Measurements from ENCODE around the gene CREB3L1.

CREB3L1 gene

DNA sequence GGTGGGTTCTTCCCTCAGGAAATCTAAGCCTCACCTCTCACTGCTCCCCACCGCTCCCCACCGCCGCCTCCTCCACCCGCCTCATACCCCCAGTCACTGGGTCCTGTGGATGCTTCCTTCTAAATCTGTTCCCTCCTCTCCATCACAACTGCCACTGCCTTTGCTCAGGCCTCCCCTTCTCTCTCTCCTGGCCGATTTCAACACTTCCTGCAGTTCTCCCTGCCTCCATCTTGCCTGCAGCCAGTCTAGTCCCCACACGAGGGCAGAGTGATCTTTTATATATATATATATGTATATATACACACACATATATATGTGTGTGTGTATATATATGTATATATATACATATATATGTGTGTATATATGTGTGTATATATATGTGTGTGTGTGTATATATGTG lies 27.8 kb downstream of the CREB3L1 start:
- Mint-ChIP-seq H3K27me3 (ENCODE audit: low read depth) (peaks cover 4% of the 10 kb centered on the region), H3K4me1 (ENCODE audit: low read depth) (peaks cover 9% of the 10 kb centered on the region), H3K36me3 (ENCODE audit: low read depth) (no peaks in the 10 kb centered on the region), H3K27ac (no peak overlapping the region), H3K4me3 (no peak overlapping the region), H3K9me3 (no peaks in the 10 kb centered on the region)
- no peak for DNase-seq (ENCODE audit: low spot score)

GRCh38 chr11:46306296-46306853 lies 28.9 kb downstream of the CREB3L1 start:
- Mint-ChIP-seq H3K4me3 (no peak overlapping the region), H3K27ac (no peak overlapping the region)
- DNase-seq (ENCODE audit: low spot score), result no peak

GRCh38 chr11:46307369-46307768 lies 29.9 kb downstream of the CREB3L1 start:
- H3K9me3 Mint-ChIP-seq, result no peaks in the 10 kb centered on the region
- peaks cover 9% of the 10 kb centered on the region for H3K4me1 Mint-ChIP-seq (ENCODE audit: low read depth)
- H3K36me3 Mint-ChIP-seq (ENCODE audit: low read depth), result no peaks in the 10 kb centered on the region
- no peak for DNase-seq (ENCODE audit: low spot score)
- H3K27me3 Mint-ChIP-seq (ENCODE audit: low read depth), result peaks cover 6% of the 10 kb centered on the region
- H3K27ac Mint-ChIP-seq, result no peak overlapping the region
- H3K4me3 Mint-ChIP-seq, result no peak overlapping the region

More at GRCh38 chr11:46306296-46306853, 28.9 kb downstream of the CREB3L1 start:
- peaks cover 9% of the 10 kb centered on the region for H3K4me1 Mint-ChIP-seq (ENCODE audit: low read depth)
- H3K9me3 Mint-ChIP-seq, result no peaks in the 10 kb centered on the region
- H3K36me3 Mint-ChIP-seq (ENCODE audit: low read depth), result no peaks in the 10 kb centered on the region
- peaks cover 4% of the 10 kb centered on the region for H3K27me3 Mint-ChIP-seq (ENCODE audit: low read depth)

DNA sequence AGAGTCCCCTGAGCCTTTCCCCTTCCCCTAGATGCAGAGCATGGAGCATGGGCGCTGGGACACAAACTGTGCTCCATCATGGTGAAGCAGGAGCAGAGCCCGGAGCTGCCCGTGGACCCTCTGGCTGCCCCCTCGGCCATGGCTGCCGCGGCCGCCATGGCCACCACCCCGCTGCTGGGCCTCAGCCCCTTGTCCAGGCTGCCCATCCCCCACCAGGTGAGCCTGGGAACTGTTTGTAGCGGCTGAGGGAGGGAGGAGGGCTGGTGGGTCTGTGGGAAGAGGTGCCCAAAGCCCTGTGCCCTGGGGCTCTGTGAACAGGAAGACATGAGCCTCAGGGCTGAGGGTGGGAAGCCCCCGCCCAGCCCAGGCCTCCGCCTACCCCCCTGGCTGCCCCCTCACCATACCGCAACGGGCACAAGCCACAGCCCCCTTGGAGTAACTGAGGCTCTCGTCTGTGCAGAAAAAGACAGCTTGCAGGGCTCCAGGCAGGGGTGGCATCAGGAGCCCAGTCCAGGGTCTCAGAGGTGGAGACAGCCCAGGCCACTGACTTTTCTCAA lies 30.4 kb downstream of the CREB3L1 start:
- no peak for DNase-seq (ENCODE audit: low spot score)
- Mint-ChIP-seq H3K36me3 (ENCODE audit: low read depth) (no peaks in the 10 kb centered on the region), H3K9me3 (no peaks in the 10 kb centered on the region), H3K27me3 (ENCODE audit: low read depth) (peaks cover 6% of the 10 kb centered on the region), H3K4me1 (ENCODE audit: low read depth) (peaks cover 9% of the 10 kb centered on the region), H3K27ac (no peak overlapping the region), H3K4me3 (no peak overlapping the region)

- Mint-ChIP-seq H3K27ac (no peak overlapping the region), H3K4me3 (no peak overlapping the region), H3K27me3 (ENCODE audit: low read depth) (peaks cover 6% of the 10 kb centered on the region), H3K36me3 (ENCODE audit: low read depth) (no peaks in the 10 kb centered on the region), H3K4me1 (ENCODE audit: low read depth) (peaks cover 9% of the 10 kb centered on the region), H3K9me3 (no peaks in the 10 kb centered on the region)
- peak; percentile 48 for DNase-seq (ENCODE audit: low spot score)
Measured at GRCh38 chr11:46308631-46309419, 31.4 kb downstream of the CREB3L1 start.

DNA sequence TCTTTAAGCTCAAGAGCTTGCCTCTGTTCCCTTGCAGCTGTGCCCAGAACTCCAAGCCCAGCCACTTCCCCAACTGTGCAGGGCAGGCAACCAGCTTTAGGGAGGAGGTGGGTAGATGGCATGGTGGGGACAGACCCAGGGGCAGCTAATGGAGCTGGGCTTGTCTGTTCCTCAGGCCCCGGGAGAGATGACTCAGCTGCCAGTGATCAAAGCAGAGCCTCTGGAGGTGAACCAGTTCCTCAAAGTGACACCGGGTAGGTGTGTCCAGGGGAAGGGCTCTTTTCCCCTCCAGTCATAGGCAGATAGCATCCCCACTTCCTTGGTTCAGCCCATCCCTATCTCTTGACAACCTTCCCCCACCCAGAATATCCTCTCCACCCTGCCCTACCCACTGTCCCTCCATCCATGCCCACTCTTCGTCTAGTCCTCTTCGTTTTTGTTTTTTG lies 32.4 kb downstream of the CREB3L1 start:
- Mint-ChIP-seq H3K27me3 (ENCODE audit: low read depth) (peaks cover 6% of the 10 kb centered on the region), H3K36me3 (ENCODE audit: low read depth) (no peaks in the 10 kb centered on the region), H3K4me3 (no peak overlapping the region), H3K27ac (no peak overlapping the region), H3K4me1 (ENCODE audit: low read depth) (peaks cover 9% of the 10 kb centered on the region), H3K9me3 (no peaks in the 10 kb centered on the region)
- no peak for DNase-seq (ENCODE audit: low spot score)

- H3K27ac Mint-ChIP-seq, result no peak overlapping the region
Measured at GRCh38 chr11:46315033-46315738, 37.7 kb downstream of the CREB3L1 start.

DNA sequence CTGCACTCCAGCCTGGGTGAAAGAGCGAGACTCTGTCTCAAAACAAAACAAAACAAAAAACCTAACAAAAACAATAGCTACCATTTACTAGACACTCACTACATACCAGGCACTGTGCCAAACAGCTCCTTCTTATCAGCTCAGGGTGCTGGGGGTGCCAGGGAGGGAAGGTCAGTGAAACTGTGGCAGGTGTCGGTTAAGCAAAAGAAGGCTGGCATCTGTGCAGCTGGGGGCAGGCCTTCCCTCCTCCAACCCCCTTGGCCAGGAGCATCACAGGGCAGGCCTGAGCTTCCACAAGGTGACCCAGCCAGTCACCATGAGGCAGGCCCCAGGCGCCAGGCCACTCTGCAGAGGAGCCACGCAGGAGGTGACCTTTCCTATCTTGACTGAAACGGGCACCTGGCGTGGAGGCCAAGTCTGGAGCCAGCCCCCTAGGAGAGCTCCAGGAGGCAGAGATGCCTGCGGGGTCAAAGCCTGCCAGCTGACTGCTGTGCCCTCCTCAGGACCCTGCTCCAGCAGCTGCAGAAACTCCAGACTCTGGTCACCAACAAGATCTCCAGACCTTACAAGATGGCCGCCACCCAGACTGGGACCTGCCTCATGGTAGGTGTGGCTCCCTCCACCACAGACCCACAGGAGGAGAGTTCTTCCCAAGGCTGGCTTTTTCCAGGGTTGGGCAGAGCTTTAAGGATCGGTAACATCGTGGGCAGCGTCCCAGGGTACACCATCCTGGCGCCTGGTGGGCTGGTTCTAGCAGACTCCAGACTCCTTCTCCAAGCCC lies 38.5 kb downstream of the CREB3L1 start:
- DNase-seq (ENCODE audit: low spot score), result no peak
- H3K27ac Mint-ChIP-seq, result no peak overlapping the region
- H3K9me3 Mint-ChIP-seq, result no peaks in the 10 kb centered on the region
- peaks cover 2% of the 10 kb centered on the region for H3K27me3 Mint-ChIP-seq (ENCODE audit: low read depth)
- no peak overlapping the region for H3K4me3 Mint-ChIP-seq
- peaks cover 11% of the 10 kb centered on the region for H3K4me1 Mint-ChIP-seq (ENCODE audit: low read depth)
- no peaks in the 10 kb centered on the region for H3K36me3 Mint-ChIP-seq (ENCODE audit: low read depth)

More at GRCh38 chr11:46315033-46315738, 37.7 kb downstream of the CREB3L1 start:
- Mint-ChIP-seq H3K4me3 (no peak overlapping the region), H3K4me1 (ENCODE audit: low read depth) (peaks cover 11% of the 10 kb centered on the region), H3K27me3 (ENCODE audit: low read depth) (peaks cover 2% of the 10 kb centered on the region), H3K9me3 (no peaks in the 10 kb centered on the region), H3K36me3 (ENCODE audit: low read depth) (no peaks in the 10 kb centered on the region)
- DNase-seq (ENCODE audit: low spot score), result peak; percentile 42

DNA sequence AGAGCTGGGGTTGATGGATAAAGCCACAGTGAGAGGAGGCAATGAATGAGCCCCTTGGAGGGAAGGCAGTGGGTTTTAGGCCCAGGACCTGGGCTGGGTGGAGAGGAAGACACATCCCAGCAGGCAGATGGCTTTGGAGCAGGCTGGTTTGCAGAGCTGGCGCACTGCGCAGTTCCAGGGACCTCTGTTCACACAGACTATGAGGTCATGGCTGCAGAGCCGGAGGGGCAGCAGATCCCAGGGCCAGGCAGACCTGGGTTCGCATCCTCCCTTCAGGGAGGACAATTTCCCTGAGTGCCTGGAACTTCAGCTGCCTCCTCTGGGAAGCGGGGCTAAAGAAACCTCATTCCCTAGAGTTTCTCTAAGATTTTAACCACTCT lies 41.6 kb downstream of the CREB3L1 start:
- no peak for DNase-seq (ENCODE audit: low spot score)
- Mint-ChIP-seq H3K9me3 (no peaks in the 10 kb centered on the region), H3K36me3 (ENCODE audit: low read depth) (no peaks in the 10 kb centered on the region), H3K4me3 (peak overlapping the region; percentile 41), H3K27ac (peak overlapping the region; percentile 76), H3K4me1 (ENCODE audit: low read depth) (peaks cover 11% of the 10 kb centered on the region), H3K27me3 (ENCODE audit: low read depth) (no peaks in the 10 kb centered on the region)

GRCh38 chr11:46321757-46322156 lies 44.3 kb downstream of the CREB3L1 start:
- peaks cover 12% of the 10 kb centered on the region for H3K4me1 Mint-ChIP-seq (ENCODE audit: low read depth)
- H3K27me3 Mint-ChIP-seq (ENCODE audit: low read depth), result peaks cover 8% of the 10 kb centered on the region
- H3K9me3 Mint-ChIP-seq, result no peaks in the 10 kb centered on the region
- no peaks in the 10 kb centered on the region for H3K36me3 Mint-ChIP-seq (ENCODE audit: low read depth)
- no peak overlapping the region for H3K27ac Mint-ChIP-seq
- no peak for DNase-seq (ENCODE audit: low spot score)
- no peak overlapping the region for H3K4me3 Mint-ChIP-seq

DNA sequence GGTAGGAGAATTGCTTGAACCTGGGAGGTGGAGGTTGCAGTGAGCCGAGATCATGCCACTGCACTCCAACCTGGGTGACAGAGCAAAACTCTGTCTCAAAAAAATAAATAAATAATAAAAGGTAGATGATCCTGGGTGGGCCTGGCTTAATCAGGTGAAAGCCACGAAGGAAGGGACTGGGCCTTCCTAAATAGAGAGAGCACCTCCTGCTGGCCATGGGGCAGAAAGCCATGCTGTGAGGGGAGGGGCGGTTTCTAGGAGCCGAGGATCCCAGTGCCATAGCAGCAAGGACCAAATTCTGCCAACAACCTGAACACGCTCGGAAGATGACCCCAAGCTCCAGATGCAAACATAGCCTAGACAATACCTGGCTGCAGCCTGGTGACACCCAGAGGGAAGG lies 45.3 kb downstream of the CREB3L1 start:
- H3K4me1 Mint-ChIP-seq (ENCODE audit: low read depth), result peaks cover 13% of the 10 kb centered on the region
- H3K27me3 Mint-ChIP-seq (ENCODE audit: low read depth), result peaks cover 14% of the 10 kb centered on the region
- H3K36me3 Mint-ChIP-seq (ENCODE audit: low read depth), result no peaks in the 10 kb centered on the region
- no peak overlapping the region for H3K4me3 Mint-ChIP-seq
- no peak overlapping the region for H3K27ac Mint-ChIP-seq
- no peak for DNase-seq (ENCODE audit: low spot score)
- no peaks in the 10 kb centered on the region for H3K9me3 Mint-ChIP-seq

GRCh38 chr11:46326813-46327416 lies 49.5 kb downstream of the CREB3L1 start:
- Mint-ChIP-seq H3K36me3 (ENCODE audit: low read depth) (peaks cover 3% of the 10 kb centered on the region), H3K4me3 (no peak overlapping the region)

DNA sequence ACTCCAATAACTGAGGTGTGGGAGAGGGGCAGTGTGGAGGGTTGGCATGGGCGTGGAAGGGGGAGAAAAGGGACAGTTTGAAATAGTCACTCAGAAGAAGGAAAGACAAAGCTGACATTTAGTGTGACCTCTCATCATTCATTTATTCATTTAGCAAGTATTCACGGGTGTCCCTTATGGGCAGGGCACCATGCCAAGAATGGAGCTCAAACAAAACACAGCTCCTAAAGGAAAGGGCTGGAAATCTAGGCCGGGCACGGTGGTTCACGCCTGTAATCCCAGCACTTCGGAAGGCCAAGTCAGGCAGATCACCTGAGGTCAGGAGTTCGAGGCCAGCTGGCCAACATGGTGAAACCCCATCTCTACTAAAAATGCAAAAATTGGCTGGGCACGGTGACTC lies 50.4 kb downstream of the CREB3L1 start:
- Mint-ChIP-seq H3K4me3 (no peak overlapping the region), H3K9me3 (no peaks in the 10 kb centered on the region), H3K36me3 (ENCODE audit: low read depth) (peaks cover 3% of the 10 kb centered on the region), H3K27me3 (ENCODE audit: low read depth) (peaks cover 52% of the 10 kb centered on the region), H3K27ac (no peak overlapping the region), H3K4me1 (ENCODE audit: low read depth) (peaks cover 30% of the 10 kb centered on the region)
- DNase-seq (ENCODE audit: low spot score), result no peak

More at GRCh38 chr11:46326813-46327416, 49.5 kb downstream of the CREB3L1 start:
- H3K27ac Mint-ChIP-seq, result no peak overlapping the region
- no peaks in the 10 kb centered on the region for H3K9me3 Mint-ChIP-seq
- H3K4me1 Mint-ChIP-seq (ENCODE audit: low read depth), result peaks cover 27% of the 10 kb centered on the region
- peaks cover 46% of the 10 kb centered on the region for H3K27me3 Mint-ChIP-seq (ENCODE audit: low read depth)
- no peak for DNase-seq (ENCODE audit: low spot score)
